ENCODE measurements around the gene KIAA0232. TPM values are rescaled to one million over a fixed set of nuclear protein-coding genes. Genes with fewer than 3 reads are reported as not detected.

KIAA0232 gene
- total and polyA plus RNA-seq, 7 donors, result 8.7 to 79.8 (median 53.3) TPM

GRCh38 chr4:6777636-6778281 lies 4.8 kb upstream of the KIAA0232 start:
- TF ChIP-seq CTCF (IDR thresholded peaks at IDR 0.05), result no peak
- 80 to 83% (median 82%) methylated on average over 15 of the region's 15 CpGs for WGBS, 3 donors
- Histone ChIP-seq H3K4me3 (no peak overlapping the region), H3K36me3 (ENCODE audit: insufficient read depth in 1 of 2, low read depth in 1 of 2) (no peaks in the 10 kb centered on the region), H3K9me3 (no peaks in the 10 kb centered on the region), H3K4me1 (peaks cover 27% of the 10 kb centered on the region), H3K27ac (no peak overlapping the region), H3K27me3 (ENCODE audit: insufficient read depth in 3 of 3, low read length in 2 of 3) (no peaks in the 10 kb centered on the region)
- intact Hi-C loops (cut with DNase I), result no loop called here
- ATAC-seq (no peak), DNase-seq (no peak)

GRCh38 chr4:6778435-6778834 lies 4.1 kb upstream of the KIAA0232 start:
- Histone ChIP-seq H3K36me3 (ENCODE audit: insufficient read depth in 1 of 2, low read depth in 1 of 2) (no peaks in the 10 kb centered on the region), H3K27ac (no peak overlapping the region), H3K27me3 (ENCODE audit: insufficient read depth in 3 of 3, low read length in 2 of 3) (no peaks in the 10 kb centered on the region), H3K4me3 (no peak overlapping the region), H3K4me1 (peaks cover 21% of the 10 kb centered on the region), H3K9me3 (no peaks in the 10 kb centered on the region)
- intact Hi-C loops (cut with DNase I), result no loop called here
- no peak for TF ChIP-seq CTCF (IDR thresholded peaks at IDR 0.05)
- DNase-seq, result no peak
- ATAC-seq, result no peak
- 91 to 97% (median 95%) methylated on average over 5 of the region's 5 CpGs for WGBS, 3 donors

- H3K27ac ChIP-seq, result peak overlapping the region; percentile 99
- no peak for TF ChIP-seq CTCF (IDR thresholded peaks at IDR 0.05)
- peaks cover 31% of the 10 kb centered on the region for H3K4me1 ChIP-seq
- no peak overlapping the region for H3K4me3 ChIP-seq
- DNase-seq, result no peak
- H3K36me3 ChIP-seq (ENCODE audit: insufficient read depth in 1 of 2, low read depth in 1 of 2), result no peaks in the 10 kb centered on the region
- no peaks in the 10 kb centered on the region for H3K9me3 ChIP-seq
- ATAC-seq, result peak in 3 of 4 donors; percentile 6 to 37 (median 36)
- intact Hi-C loops (cut with DNase I), result loop anchor here (5.0 kb wide), 3 partner anchors 63 to 92 kb away; partner anchors contain the start of gene BLOC1S4 (in 1 of the 2)
- WGBS, 3 donors, result 41 to 49% (median 46%) methylated on average over 17 of the region's 17 CpGs
- H3K27me3 ChIP-seq (ENCODE audit: insufficient read depth in 3 of 3, low read length in 2 of 3), result no peaks in the 10 kb centered on the region
These were observed 2.6 kb upstream of the KIAA0232 start for GRCh38 chr4:6779667-6780565.

- H3K9me3 ChIP-seq, result no peaks in the 10 kb centered on the region
- TF ChIP-seq CTCF (IDR thresholded peaks at IDR 0.05), result no peak
- H3K4me1 ChIP-seq, result peaks cover 41% of the 10 kb centered on the region
- WGBS, 3 donors, result 37 to 69% (median 50%) methylated on average over 8 of the region's 8 CpGs
- intact Hi-C loops (cut with DNase I), result loop anchor here (5.0 kb wide), 3 partner anchors 64 to 91 kb away; partner anchors contain the start of gene BLOC1S4 (in 1 of the 2)
- H3K4me3 ChIP-seq, result no peak overlapping the region
- H3K36me3 ChIP-seq (ENCODE audit: insufficient read depth in 1 of 2, low read depth in 1 of 2), result no peaks in the 10 kb centered on the region
- no peaks in the 10 kb centered on the region for H3K27me3 ChIP-seq (ENCODE audit: insufficient read depth in 3 of 3, low read length in 2 of 3)
- peak in 1 of 4 donors; percentile 16 for ATAC-seq
- peak in 1 of 2 donors; percentile 74 for DNase-seq
- peak overlapping the region; percentile 99 for H3K27ac ChIP-seq
These were observed 1.4 kb upstream of the KIAA0232 start for GRCh38 chr4:6781113-6781512.

Data from psoas muscle (tissue), 8 donors.